Endothelial cell of umbilical vein (primary cell): Measurements from ENCODE around the gene CROCC2.
A peak's percentile ranks its signal among the peaks of the same experiment; 100 is the strongest.

Source experiments
- EZH2 ChIP-seq: IDR thresholded peaks from 2 replicates; pipeline ENCODE4 v1.6.1; 2012; ENCODE audit warnings: borderline replicate concordance, low read depth, mild to moderate bottlenecking, moderate library complexity, low read length, inconsistent platforms; ENCODE audit not compliant: severe bottlenecking
- FOS ChIP-seq: IDR thresholded peaks from 2 replicates; pipeline ENCODE4 v1.6.1; 2011; ENCODE audit warnings: mild to moderate bottlenecking, low read length, moderate library complexity, borderline replicate concordance; ENCODE audit not compliant: insufficient read depth
- GATA2 ChIP-seq: IDR thresholded peaks from 2 replicates; pipeline ENCODE4 v1.7.0; 2011; ENCODE audit warnings: low read depth, mild to moderate bottlenecking, moderate library complexity, mixed read lengths, low read length; ENCODE audit not compliant: insufficient read length, insufficient read depth
- JUN ChIP-seq: IDR thresholded peaks from 2 replicates; pipeline ENCODE4 v1.6.1; 2011; ENCODE audit warnings: borderline replicate concordance, low read depth; ENCODE audit not compliant: insufficient read length, insufficient read depth
- MYC ChIP-seq: IDR thresholded peaks from one replicate; pipeline ENCODE4 v1.6.1; 2011; ENCODE audit warnings: mild to moderate bottlenecking, low read depth, low read length
- POLR2A ChIP-seq: IDR thresholded peaks from 2 replicates; pipeline ENCODE4 v1.6.1; 2012; ENCODE audit warnings: low read depth, mild to moderate bottlenecking, control low read depth, low read length
- POLR2AphosphoS5 ChIP-seq: IDR thresholded peaks from 2 replicates; pipeline ENCODE4 v1.6.1; 2012; ENCODE audit warnings: low read depth, mild to moderate bottlenecking, control low read depth, low read length, moderate library complexity; ENCODE audit not compliant: insufficient read depth
- TF ChIP-seq, protein P1 (sequence below), 2 donors: IDR thresholded peaks; 1 replicate in 1 of 2; 2 replicates in 1 of 2; pipeline ENCODE4 v1.5.1; 2011; ENCODE audit warnings: low read length in 2 of 2, mild to moderate bottlenecking in 2 of 2, moderate library complexity in 2 of 2, control low read depth in 1 of 2, inconsistent platforms in 1 of 2, low read depth in 1 of 2; ENCODE audit not compliant: insufficient read depth in 1 of 2; ENCODE audit errors: extremely low read depth in 1 of 2
- TF ChIP-seq, protein P2 (sequence below): IDR thresholded peaks from 2 replicates; pipeline ENCODE4 v1.6.1; 2011; ENCODE audit not compliant: insufficient read depth, insufficient read length

DNA sequence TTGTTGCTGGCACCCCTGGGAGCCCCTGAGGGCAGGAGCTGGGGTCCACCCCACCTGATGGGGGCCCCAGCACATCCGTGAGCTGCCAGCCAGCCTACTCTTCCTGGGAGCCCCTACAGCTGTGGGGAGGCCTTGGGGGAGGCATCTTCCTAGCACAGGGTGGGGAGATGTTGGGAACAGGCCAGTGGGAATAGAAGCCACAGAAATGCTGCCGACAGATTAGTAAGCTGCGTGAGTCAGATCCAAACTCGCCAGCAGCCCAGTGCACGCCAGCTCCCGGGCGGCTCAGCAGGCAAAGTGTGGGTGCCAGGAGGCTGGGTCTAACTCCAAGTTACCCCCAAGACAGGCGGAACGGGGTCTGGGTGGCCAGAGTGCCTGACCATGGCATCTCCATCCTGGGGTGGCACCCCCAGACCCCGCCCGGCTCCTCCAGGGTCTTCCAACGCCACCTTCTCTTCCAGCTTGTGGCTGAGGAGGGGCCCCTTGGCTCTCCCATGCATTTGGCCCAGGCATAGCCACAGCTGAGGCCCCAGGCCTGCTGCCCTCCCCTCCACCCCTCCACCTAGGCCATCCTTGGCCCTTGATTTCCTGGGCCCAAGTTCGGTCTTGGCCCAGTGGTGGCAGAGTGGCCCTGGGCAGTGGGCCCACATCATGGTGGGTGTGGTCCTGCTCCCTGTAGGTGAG is 15.3 kb downstream of the CROCC2 start:
- TF ChIP-seq, protein P1, sequence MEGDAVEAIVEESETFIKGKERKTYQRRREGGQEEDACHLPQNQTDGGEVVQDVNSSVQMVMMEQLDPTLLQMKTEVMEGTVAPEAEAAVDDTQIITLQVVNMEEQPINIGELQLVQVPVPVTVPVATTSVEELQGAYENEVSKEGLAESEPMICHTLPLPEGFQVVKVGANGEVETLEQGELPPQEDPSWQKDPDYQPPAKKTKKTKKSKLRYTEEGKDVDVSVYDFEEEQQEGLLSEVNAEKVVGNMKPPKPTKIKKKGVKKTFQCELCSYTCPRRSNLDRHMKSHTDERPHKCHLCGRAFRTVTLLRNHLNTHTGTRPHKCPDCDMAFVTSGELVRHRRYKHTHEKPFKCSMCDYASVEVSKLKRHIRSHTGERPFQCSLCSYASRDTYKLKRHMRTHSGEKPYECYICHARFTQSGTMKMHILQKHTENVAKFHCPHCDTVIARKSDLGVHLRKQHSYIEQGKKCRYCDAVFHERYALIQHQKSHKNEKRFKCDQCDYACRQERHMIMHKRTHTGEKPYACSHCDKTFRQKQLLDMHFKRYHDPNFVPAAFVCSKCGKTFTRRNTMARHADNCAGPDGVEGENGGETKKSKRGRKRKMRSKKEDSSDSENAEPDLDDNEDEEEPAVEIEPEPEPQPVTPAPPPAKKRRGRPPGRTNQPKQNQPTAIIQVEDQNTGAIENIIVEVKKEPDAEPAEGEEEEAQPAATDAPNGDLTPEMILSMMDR (IDR thresholded peaks at IDR 0.05; ENCODE audit: extremely low read depth in 1 of 2, insufficient read depth in 1 of 2, low read depth in 1 of 2, low read length in 2 of 2) = no peak
- no peak for TF ChIP-seq POLR2A
- no peak for TF ChIP-seq GATA2
- TF ChIP-seq MYC = no peak
- TF ChIP-seq POLR2AphosphoS5 = no peak
- TF ChIP-seq EZH2 = no peak
- TF ChIP-seq, protein P2, sequence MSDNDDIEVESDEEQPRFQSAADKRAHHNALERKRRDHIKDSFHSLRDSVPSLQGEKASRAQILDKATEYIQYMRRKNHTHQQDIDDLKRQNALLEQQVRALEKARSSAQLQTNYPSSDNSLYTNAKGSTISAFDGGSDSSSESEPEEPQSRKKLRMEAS = no peak
- TF ChIP-seq JUN = no peak
- peak; percentile 11 for TF ChIP-seq FOS
